HepG2 (cell line): Measurements from ENCODE around the gene EBF4. TPM values are rescaled to one million over a fixed set of nuclear protein-coding genes. Genes with fewer than 3 reads are reported as not detected.

Experiments
- ATF3 ChIP-seq: sonication (generic); formaldehyde crosslinking; IDR thresholded peaks from 2 replicates; pipeline ENCODE4 v1.4.0; 2020; ENCODE audit warnings: missing genetic modification reagents
- ATRX ChIP-seq: sonication (generic); formaldehyde crosslinking; IDR thresholded peaks from 2 replicates; pipeline ENCODE4 v1.4.0; 2020; ENCODE audit warnings: missing genetic modification reagents, borderline replicate concordance
- GMEB2 ChIP-seq: IDR thresholded peaks from 2 replicates; pipeline ENCODE4 v1.6.1; 2016; ENCODE audit warnings: missing biosample characterization, missing genetic modification reagents, low read depth
- IRF9 ChIP-seq: sonication (generic); formaldehyde crosslinking; IDR thresholded peaks from 2 replicates; pipeline ENCODE4 v1.8.0; 2022; ENCODE audit warnings: missing genetic modification reagents, mild to moderate bottlenecking, borderline replicate concordance
- MAFG ChIP-seq: sonication (generic); formaldehyde crosslinking; IDR thresholded peaks from 2 replicates; pipeline ENCODE4 v1.5.1; 2020; ENCODE audit warnings: mild to moderate bottlenecking, missing genetic modification reagents
- NR2C2 ChIP-seq: sonication (generic); formaldehyde crosslinking; IDR thresholded peaks from 2 replicates; pipeline ENCODE4 v1.4.0; 2020; ENCODE audit warnings: missing genetic modification reagents, mild to moderate bottlenecking, moderate library complexity, borderline replicate concordance
- ZBTB46 ChIP-seq: sonication (generic); formaldehyde crosslinking; IDR thresholded peaks from 2 replicates; pipeline ENCODE4 v1.4.0; 2020; ENCODE audit warnings: mild to moderate bottlenecking, missing genetic modification reagents, borderline replicate concordance
- ZNF562 ChIP-seq: sonication (generic); formaldehyde crosslinking; IDR thresholded peaks from 2 replicates; pipeline ENCODE4 v1.8.0; 2022; ENCODE audit warnings: missing genetic modification reagents, borderline replicate concordance
- ZNF646 ChIP-seq: sonication (generic); formaldehyde crosslinking; IDR thresholded peaks from 2 replicates; pipeline ENCODE4 v1.9.0; 2021; ENCODE audit warnings: mild to moderate bottlenecking, missing genetic modification reagents
- ZNF710 ChIP-seq: sonication (generic); formaldehyde crosslinking; IDR thresholded peaks from 2 replicates; pipeline ENCODE4 v1.5.0; 2020; ENCODE audit warnings: mild to moderate bottlenecking, missing genetic modification reagents, borderline replicate concordance
- ZSCAN22 ChIP-seq: sonication (generic); formaldehyde crosslinking; IDR thresholded peaks from 2 replicates; pipeline ENCODE4 v1.4.0; 2020; ENCODE audit warnings: mild to moderate bottlenecking, missing genetic modification reagents
- ZZZ3 ChIP-seq: sonication (generic); formaldehyde crosslinking; IDR thresholded peaks from 2 replicates; pipeline ENCODE4 v1.4.0; 2020; ENCODE audit warnings: missing genetic modification reagents, mild to moderate bottlenecking, borderline replicate concordance
- polyA plus RNA-seq, 8 experiments: library from polyadenylated mRNA; depleted of rRNA in 3 of 8; stranded (reverse) in 7 of 8; unstranded in 1 of 8; fragments of >200 nt; fragmentation: Illumina TruSeq in 4 of 8; extraction: Trizol in 4 of 8; gene quantifications; 2 replicates each; pipeline versions ENCODE4 v1.2.1 to v1.2.3, GENCODE V29; 2011 to 2016; ENCODE audit warnings: low read depth in 4 of 8, missing spikeins in 1 of 8, mixed read lengths in 1 of 8; ENCODE audit not compliant: insufficient read depth in 1 of 8
- total RNA-seq, 5 experiments: library from RNA; depleted of rRNA; stranded (reverse); fragments of >200 nt; fragmentation: Illumina TruSeq; extraction: Trizol; gene quantifications; 2 replicates each; pipeline ENCODE4 v1.2.3, GENCODE V29; 2016; ENCODE audit warnings: low read depth in 1 of 5

The EBF4 gene
- total and polyA plus RNA-seq, 2 of the 13 experiments (the other 11 are each of a cell fraction or from before 2014, with no cell fraction given), result 0.84 to 2.2 TPM

GRCh38 chr20:2651772-2652723 lies 40.5 kb upstream of the EBF4 start, which contains the start of gene NOP56 (continued):
- TF ChIP-seq GMEB2 (CRISPR knock-in tag) (peak; percentile 48; the same call in 1 of the 2 replicates), ATRX (CRISPR knock-in tag) (no peak), MAFG (CRISPR knock-in tag) (no peak), IRF9 (CRISPR knock-in tag) (peak; percentile 100; the same call in 1 of the 2 replicates), ATF3 (peak; percentile 51; the same call in 1 of the 2 replicates), ZNF646 (CRISPR knock-in tag) (peak; percentile 54; the same call in 1 of the 2 replicates), ZNF710 (peak; percentile 38; the same call in 1 of the 2 replicates), NR2C2 (CRISPR knock-in tag) (peak; percentile 72), ZZZ3 (peak; percentile 38; the same call in 1 of the 2 replicates), ZSCAN22 (peak; percentile 15; the same call in 1 of the 2 replicates), ZNF562 (CRISPR knock-in tag) (peak; percentile 77; the same call in 1 of the 2 replicates), ZBTB46 (CRISPR knock-in tag) (no peak)
